GM19328 (cell line): ENCODE measurements around the gene KLK12.
"Not testable (repeated sequence)": the region's sequence is repeated elsewhere in the genome, so short reads cannot be mapped to it uniquely, and the experiment has no call there.

ENCODE experiments used
- ATAC-seq: cut with Tn5 transposase; IDR thresholded peaks from one replicate; pipeline ENCODE4 v1.9.1; 2021; ENCODE audit warnings: mild to moderate bottlenecking, moderate library complexity; ENCODE audit not compliant: unreplicated experiment

Gene KLK12

GRCh38 chr19:51016798-51017683, 17.8 kb downstream of the KLK12 start:
- no peak for ATAC-seq

DNA sequence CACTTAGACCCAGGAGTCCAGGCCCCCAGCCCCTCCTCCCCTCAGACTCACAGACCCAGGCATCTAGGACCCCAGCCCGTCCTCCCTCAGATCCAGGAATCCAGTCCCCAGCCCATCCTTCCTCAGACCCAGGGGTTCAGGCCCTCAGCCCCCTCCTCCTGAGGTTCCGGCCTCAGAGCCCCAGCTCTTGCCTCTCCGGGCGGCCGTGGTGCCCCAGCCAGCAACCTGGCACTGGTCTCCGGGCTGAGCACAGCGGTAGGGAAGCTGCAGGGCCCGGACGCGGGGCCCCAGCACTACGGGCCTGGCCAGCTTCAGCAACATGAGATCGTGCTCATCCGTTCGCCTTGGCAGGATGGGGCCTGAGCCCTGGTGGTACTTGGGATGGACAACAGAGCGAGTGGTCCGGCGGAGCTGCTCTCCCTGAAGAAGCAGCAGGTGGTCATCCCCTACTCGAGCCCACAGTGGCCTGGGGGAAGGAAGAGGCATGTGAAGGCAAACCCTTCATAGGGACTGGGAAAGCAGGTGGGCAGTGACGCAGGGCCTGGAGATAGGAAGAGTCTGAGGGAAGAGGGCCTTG, 19.0 kb downstream of the KLK12 start:
- ATAC-seq = no peak

GRCh38 chr19:51014242-51014641, 20.6 kb downstream of the KLK12 start:
- no peak for ATAC-seq

DNA sequence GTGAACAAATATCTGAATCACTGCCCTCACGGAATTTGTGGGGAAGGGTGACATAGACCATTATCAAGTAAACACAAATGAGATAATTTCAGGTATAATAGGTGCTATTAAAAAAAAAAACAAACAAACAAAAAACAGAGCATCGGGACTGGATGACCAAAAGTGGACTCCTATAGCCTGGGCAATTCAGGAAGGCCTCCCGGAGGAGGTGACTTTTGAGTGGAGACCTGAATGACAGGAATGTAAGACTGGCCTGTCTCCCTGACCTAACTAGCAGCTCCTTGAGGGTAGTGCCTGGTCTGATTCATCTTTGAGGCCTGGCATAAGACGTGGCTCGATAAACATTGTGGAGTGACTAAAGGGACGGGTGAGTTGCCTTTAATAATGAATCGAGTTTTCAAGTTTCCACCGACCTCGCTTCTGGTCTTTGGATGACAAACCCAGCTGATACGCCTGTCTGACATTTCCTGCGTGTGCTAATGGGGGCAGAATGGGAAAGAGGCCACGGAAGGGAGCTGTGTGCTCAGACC, 22.1 kb downstream of the KLK12 start:
- ATAC-seq = no peak

DNA sequence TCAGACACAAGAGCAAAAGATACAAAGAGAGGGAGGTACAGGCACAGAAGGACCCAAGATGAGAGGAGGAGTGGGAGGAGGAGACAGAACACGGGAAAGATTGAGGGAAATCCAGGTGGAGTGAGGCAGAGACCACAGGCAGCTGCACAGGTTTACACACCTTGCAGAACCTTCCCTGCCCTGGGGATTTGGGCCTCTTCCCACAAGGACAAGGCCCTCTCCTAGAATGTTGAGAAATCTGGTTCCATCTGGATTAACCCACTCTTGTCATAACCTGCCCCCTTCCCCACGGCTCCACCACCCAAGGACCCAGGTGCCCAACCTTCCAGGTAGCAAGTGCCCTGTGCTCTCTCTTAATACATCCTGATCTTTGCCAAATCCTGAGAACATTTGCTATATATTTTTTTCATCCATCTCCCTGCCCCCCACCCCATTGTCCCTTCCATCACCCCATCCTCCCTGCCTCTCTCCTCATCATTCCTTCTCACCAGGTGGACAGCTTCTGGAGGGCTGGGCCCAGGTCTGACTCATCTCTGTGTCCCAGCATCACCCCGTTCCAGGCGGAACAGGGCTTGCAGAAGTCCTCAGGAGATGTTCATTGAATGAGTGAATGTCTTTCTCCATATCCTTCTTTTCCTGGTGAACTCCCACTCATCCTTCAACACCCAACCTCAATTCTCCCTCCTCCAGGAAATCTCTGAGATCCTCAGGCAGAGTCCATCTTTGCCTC, 24.6 kb downstream of the KLK12 start:
- no peak for ATAC-seq

DNA sequence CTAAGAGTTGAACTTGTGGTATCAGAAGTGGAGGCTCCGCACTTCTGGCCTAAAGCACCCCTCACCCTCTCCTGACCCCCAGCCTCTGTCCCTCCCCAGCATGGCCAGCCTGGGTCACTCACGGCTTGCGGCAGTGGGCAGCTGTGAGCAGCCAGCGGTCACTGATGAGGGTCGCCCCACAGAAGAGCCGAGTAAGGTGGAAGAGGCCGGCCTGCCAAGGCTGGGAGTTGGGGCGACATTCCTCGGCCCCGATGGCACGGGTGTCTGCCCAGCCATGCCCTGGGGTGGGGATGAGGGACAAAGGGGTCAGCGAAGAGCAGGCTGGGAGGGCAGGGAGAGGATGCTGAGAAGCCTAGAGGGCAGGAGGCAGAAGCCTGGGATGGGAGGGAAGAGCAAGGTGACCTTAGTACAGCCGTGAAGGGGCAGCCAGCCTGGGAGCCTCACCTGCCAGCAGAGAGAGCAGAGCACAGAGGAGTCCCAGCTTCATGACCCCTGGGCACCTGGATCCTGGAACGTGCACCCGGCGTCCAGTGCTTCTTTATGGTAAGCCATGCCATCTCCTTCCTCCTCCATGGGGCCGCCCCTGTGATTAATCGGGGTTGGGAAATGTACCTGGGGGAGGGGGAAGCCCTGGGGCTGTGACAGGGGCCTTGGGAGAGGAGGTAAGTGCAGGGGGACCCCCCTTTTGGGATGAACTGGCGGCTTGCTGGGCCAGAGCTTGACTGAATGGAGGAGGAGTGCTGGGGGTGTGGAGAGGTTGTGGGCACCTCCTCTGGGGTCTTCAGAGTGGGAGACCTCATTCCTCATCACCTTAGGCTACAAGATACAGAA, 25.5 kb downstream of the KLK12 start:
- ATAC-seq = no peak

DNA sequence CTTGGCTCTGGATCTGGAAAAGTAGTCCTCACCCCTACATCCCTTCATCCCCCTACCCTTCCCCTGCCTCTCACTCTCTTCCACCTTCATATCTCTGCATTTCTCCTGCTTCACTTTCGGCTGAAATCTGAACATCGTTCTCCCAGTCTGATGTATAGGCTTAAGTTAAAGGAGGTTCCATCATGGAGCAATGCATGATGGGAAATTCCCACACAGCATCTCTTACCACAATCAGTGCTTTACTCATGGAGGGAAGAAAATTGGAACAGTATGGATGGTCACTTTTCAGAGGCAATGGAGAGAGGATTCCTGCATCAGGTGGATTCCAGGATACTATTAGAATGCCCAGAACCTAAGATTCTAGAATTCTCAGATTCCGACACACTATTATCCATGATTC, 27.3 kb downstream of the KLK12 start:
- ATAC-seq = no peak

GRCh38 chr19:51006406-51006805, 28.4 kb downstream of the KLK12 start:
- ATAC-seq = no peak

- ATAC-seq = no peak
These were observed 29.6 kb downstream of the KLK12 start for GRCh38 chr19:51005248-51005647.

GRCh38 chr19:51003316-51003715, 31.5 kb downstream of the KLK12 start:
- ATAC-seq = no peak

- no peak for ATAC-seq
These were observed 32.1 kb downstream of the KLK12 start for GRCh38 chr19:51002542-51003311.

GRCh38 chr19:51002089-51002532, 32.7 kb downstream of the KLK12 start:
- no peak for ATAC-seq

DNA sequence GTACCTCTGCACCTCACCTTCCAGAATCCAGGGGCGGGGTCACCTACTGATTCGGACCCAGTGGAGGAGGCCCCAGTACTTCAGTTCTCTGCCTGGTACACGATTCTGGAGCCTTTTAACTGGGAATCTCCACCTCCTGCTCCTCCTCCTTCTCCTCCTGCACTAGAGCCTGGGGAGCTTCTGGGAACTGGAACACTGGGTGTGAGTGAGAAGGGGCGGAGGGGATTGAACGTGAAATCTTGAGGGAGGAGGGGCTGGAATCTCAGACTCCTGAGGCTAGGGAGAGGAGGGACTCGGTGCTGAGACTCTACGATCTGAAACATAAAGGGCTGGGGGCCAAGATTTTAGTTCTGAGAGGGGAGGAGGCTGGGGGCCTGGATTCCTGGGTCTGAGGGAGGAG, 33.3 kb downstream of the KLK12 start, which contains the start of gene KLK8:
Gene KLK8, minus strand, starts transcription at position 90 of the 400 bp plus-strand sequence. CDS start 437 bp downstream, outside the sequence.
- ATAC-seq = no peak

DNA sequence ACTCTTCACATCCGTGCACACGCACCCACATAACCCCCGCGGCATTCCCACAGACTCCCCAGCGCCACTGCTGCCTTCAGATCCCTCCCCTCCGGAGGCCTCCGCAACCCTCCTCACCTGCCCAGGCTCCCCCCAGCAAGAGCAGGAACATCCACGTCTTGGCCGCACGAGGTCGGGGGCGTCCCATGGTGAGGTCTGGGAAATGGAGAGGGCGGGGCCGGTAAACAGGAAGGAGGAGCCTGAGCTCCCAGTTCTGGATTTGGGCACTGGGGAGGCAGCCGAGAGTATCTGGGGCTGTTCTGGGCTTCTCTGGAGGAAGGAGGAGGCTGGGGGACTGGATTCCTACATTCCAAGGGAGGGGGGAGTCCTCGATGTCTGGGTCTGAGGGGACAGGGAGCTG, 33.8 kb downstream of the KLK12 start:
- ATAC-seq = no peak

DNA sequence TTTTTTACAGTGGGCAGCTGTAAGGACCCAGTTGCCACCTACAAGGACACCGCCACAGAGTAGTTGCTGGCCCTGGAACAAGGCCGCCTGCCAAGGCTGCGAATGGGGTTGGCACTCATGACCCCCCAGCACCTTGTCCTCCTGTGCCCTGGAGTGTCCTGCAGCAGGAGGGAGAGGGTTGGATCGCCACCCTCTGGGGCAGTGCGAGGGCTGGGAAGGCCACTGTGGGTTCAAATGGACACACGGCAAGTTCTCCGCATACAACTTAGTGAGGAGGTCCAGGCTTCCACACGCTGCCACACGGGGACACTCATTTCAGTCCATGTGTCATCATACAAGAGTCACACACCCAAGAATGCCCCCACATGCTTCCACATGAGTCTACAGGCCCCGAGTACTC, 34.4 kb downstream of the KLK12 start:
- no peak for ATAC-seq

DNA sequence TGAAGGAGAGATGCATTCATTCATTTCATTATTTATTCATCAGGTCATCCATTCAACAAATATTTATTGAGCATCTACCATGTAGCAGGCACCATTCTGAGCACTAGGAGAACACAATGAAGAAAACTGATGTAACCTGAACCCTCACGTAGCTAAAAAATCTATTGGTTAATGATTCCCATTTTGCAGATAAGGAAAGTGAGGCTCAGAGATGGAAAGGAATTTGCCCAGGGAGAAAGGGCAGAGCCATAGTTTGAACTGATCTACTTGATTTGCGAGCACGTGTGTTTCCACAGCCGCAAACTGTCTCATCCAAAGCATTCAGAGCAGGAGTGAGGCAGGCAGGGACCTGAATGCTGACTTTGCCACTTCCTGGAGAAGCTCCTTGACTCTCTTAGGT, 36.1 kb downstream of the KLK12 start:
- no peak for ATAC-seq

DNA sequence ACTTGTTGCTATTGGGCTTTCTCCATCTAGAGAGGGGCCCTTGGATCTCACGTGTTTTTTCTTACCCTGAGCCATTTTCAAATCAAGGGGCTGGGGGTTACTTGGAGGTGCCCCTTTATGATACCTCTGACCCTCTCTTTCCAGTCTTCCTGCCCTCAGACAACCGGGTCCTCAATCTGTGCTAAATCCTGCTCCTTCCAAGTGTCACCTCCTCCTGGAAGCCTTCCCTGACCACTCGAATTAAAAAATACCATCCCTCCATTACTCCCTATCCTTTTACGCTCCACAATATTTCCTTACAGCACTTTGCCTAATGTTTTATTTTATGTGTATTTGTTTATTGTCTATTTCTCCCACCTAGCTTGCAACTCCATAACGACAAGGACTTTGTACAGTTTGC, 36.7 kb downstream of the KLK12 start:
- no peak for ATAC-seq

- ATAC-seq = no peak
These were observed 40.7 kb downstream of the KLK12 start for GRCh38 chr19:50994129-50994528.

DNA sequence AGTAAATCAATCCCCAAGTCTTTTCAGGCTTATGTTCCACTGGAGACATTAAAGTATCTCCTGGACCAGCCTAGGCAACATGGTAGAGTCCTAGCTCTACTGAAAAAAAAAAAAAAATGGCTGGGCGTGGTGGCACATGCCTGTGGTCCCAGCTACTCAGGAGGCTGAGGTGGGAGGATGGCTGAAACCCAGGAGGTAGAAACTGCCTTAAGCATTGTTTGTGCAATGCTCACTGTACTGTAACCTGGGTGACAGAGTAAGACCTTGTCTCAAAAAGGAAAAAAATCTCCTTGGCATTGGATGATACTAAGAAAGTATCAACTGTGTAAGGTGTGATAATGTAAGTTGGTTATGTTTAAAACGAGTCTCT, 42.2 kb downstream of the KLK12 start:
- no peak for ATAC-seq

- ATAC-seq = not testable (repeated sequence)
These were observed 50.4 kb downstream of the KLK12 start for GRCh38 chr19:50984416-50984815.
